Gastroesophageal sphincter (tissue), 3 donors: Measurements from ENCODE around the gene IBA57.

Experiments
- CTCF ChIP-seq, 4 experiments: fragments of 200-600 bp in 2 of 4; fragments of 450-650 bp in 2 of 4; sonication (generic) in 1 of 4; IDR thresholded peaks; one replicate each; pipeline ENCODE4 v1.5.1; 2017 to 2019; ENCODE audit warnings: antibody characterized with exemption in 4 of 4, mild to moderate bottlenecking in 2 of 4, moderate library complexity in 2 of 4
- POLR2A ChIP-seq, 2 donors: fragments of 450-650 bp; IDR thresholded peaks; one replicate each; pipeline ENCODE4 v1.6.1; 2017; ENCODE audit warnings: antibody characterized with exemption in 2 of 2, mild to moderate bottlenecking in 2 of 2, moderate library complexity in 1 of 2
- POLR2AphosphoS5 ChIP-seq: sonication (generic); formaldehyde crosslinking; IDR thresholded peaks from one replicate; pipeline ENCODE4 v1.6.1; 2017; ENCODE audit warnings: antibody characterized with exemption

DNA sequence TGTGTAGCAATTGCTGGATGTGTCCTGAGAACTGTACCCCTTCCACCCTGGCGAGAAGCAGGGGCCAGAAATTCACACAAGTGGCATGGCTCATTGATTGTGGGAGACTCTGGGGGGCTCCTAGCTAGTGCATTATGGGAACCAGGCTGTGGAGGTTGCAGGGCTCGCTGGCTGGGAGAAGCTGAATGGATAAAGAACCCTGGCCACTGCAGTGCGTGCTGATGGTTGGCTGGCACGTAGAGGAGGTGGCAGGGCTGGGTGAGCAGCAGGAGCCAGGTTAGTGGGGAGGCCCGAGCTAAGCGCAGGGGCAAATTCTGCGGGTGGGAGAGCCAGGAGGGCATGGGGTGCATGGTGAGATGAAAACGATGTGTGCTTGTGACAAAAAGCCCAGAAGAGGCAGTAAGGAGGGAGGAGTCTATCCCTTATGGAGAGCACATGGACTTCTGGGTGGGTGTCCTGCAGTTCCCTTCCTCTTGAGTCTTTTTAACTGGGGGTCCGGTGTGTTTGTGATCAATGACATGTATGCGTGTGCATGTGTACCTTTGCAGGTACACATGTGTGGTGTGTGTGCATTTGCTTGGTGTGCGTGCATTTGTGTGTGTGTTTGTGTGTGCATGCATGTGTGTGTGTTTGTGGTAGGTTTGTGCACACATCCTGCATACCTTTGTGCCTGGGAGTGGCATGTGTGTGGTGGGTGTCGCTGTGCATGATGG is 22.0 kb upstream of the IBA57 start:
- TF ChIP-seq CTCF (IDR thresholded peaks at IDR 0.05) (no peak), POLR2A (IDR thresholded peaks at IDR 0.05) (no peak), POLR2AphosphoS5 (no peak)
